ENCODE measurements around the gene NEDD4.
"Not testable (repeated sequence)": the region's sequence is repeated elsewhere in the genome, so short reads cannot be mapped to it uniquely, and the experiment has no call there.

Gene NEDD4

GRCh38 chr15:55785593-55785992 lies 207.8 kb downstream of the NEDD4 start:
- not testable (repeated sequence) for DNase-seq (ENCODE audit: low read depth, low spot score); H3K27me3 ChIP-seq (ENCODE audit: control insufficient read depth, insufficient read depth, low read length); H3K27ac ChIP-seq (ENCODE audit: low read length); H3K4me3 ChIP-seq (ENCODE audit: low read length); H3K4me1 ChIP-seq (ENCODE audit: control insufficient read depth, insufficient read depth, low read length); H3K36me3 ChIP-seq (ENCODE audit: control insufficient read depth, insufficient read depth, low read length); H3K9me3 ChIP-seq (ENCODE audit: control insufficient read depth, insufficient read depth, low read length)
- WGBS (ENCODE audit: insufficient coverage, insufficient read length): no CpG with 5 or more reads among the region's 9 CpGs

- no peaks in the 10 kb centered on the region for H3K9me3 ChIP-seq (ENCODE audit: control insufficient read depth, insufficient read depth, low read length)
- no peak for DNase-seq (ENCODE audit: low read depth, low spot score)
- H3K4me3 ChIP-seq (ENCODE audit: low read length): no peak overlapping the region
- no peaks in the 10 kb centered on the region for H3K27me3 ChIP-seq (ENCODE audit: control insufficient read depth, insufficient read depth, low read length)
- no peaks in the 10 kb centered on the region for H3K4me1 ChIP-seq (ENCODE audit: control insufficient read depth, insufficient read depth, low read length)
- no peaks in the 10 kb centered on the region for H3K36me3 ChIP-seq (ENCODE audit: control insufficient read depth, insufficient read depth, low read length)
- no peak overlapping the region for H3K27ac ChIP-seq (ENCODE audit: low read length)
Observed at GRCh38 chr15:55784286-55784685, 209.1 kb downstream of the NEDD4 start.

GRCh38 chr15:55782901-55783300 lies 210.5 kb downstream of the NEDD4 start:
- WGBS (ENCODE audit: insufficient coverage, insufficient read length): no CpG with 5 or more reads among the region's 3 CpGs
- H3K36me3 ChIP-seq (ENCODE audit: control insufficient read depth, insufficient read depth, low read length): no peaks in the 10 kb centered on the region
- no peak overlapping the region for H3K27ac ChIP-seq (ENCODE audit: low read length)
- no peaks in the 10 kb centered on the region for H3K9me3 ChIP-seq (ENCODE audit: control insufficient read depth, insufficient read depth, low read length)
- no peak for DNase-seq (ENCODE audit: low read depth, low spot score)
- no peaks in the 10 kb centered on the region for H3K4me1 ChIP-seq (ENCODE audit: control insufficient read depth, insufficient read depth, low read length)
- H3K4me3 ChIP-seq (ENCODE audit: low read length): no peak overlapping the region
- no peaks in the 10 kb centered on the region for H3K27me3 ChIP-seq (ENCODE audit: control insufficient read depth, insufficient read depth, low read length)

GRCh38 chr15:55780292-55780691 lies 213.1 kb downstream of the NEDD4 start:
- Histone ChIP-seq H3K9me3 (ENCODE audit: control insufficient read depth, insufficient read depth, low read length) (no peaks in the 10 kb centered on the region), H3K27me3 (ENCODE audit: control insufficient read depth, insufficient read depth, low read length) (no peaks in the 10 kb centered on the region), H3K27ac (ENCODE audit: low read length) (no peak overlapping the region), H3K4me3 (ENCODE audit: low read length) (no peak overlapping the region), H3K4me1 (ENCODE audit: control insufficient read depth, insufficient read depth, low read length) (no peaks in the 10 kb centered on the region), H3K36me3 (ENCODE audit: control insufficient read depth, insufficient read depth, low read length) (no peaks in the 10 kb centered on the region)
- DNase-seq (ENCODE audit: low read depth, low spot score): no peak
- 100% methylated on average over 1 of the region's 2 CpGs for WGBS (ENCODE audit: insufficient coverage, insufficient read length)

- Histone ChIP-seq H3K4me1 (ENCODE audit: control insufficient read depth, insufficient read depth, low read length) (no peaks in the 10 kb centered on the region; the same call in 1 of the 2 replicates), H3K27ac (ENCODE audit: low read length) (no peak overlapping the region), H3K4me3 (ENCODE audit: low read length) (no peak overlapping the region), H3K27me3 (ENCODE audit: control insufficient read depth, insufficient read depth, low read length) (no peaks in the 10 kb centered on the region), H3K9me3 (ENCODE audit: control insufficient read depth, insufficient read depth, low read length) (no peaks in the 10 kb centered on the region), H3K36me3 (ENCODE audit: control insufficient read depth, insufficient read depth, low read length) (no peaks in the 10 kb centered on the region)
- DNase-seq (ENCODE audit: low read depth, low spot score): no peak
- WGBS (ENCODE audit: insufficient coverage, insufficient read length): no CpG with 5 or more reads among the region's 3 CpGs
Observed at GRCh38 chr15:55778932-55779331, 214.5 kb downstream of the NEDD4 start.

Data from iPS DF 6.9 (cell line).